ENCODE measurements around the gene MS4A4E.
"Not testable (repeated sequence)": the region's sequence is repeated elsewhere in the genome, so short reads cannot be mapped to it uniquely, and the experiment has no call there.

The MS4A4E gene

GRCh38 chr11:60221692-60222091, 21.2 kb downstream of the MS4A4E start:
- in situ Hi-C loops (cut with MboI; ENCODE audit: low sequenced_read_pairs), result no loop called here

- in situ Hi-C loops (cut with MboI; ENCODE audit: low sequenced_read_pairs), result no loop called here
Observed at GRCh38 chr11:60221181-60221580, 21.8 kb downstream of the MS4A4E start.

DNA sequence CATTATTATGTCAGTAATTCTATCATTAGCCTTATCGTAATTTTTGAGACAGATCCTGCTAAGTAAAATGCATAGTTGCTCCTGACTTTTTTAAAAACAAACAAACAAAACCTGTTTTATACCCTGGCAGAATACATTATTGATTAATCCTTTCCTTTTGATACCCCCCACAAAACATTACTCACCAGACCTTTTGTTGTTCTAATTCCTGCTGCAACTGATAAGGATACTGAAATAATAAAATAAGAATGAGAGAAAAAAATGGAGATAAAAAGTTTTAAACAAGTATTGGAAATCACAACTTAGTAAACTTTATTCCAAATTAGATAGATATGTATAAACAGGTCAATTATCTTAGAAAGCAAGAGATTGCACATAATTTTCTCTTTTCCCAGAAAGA, 28.6 kb downstream of the MS4A4E start:
- in situ Hi-C loops (cut with MboI; ENCODE audit: low sequenced_read_pairs), result no loop called here

GRCh38 chr11:60211206-60211605, 31.7 kb downstream of the MS4A4E start:
- in situ Hi-C loops (cut with MboI; ENCODE audit: low sequenced_read_pairs), result no loop called here

DNA sequence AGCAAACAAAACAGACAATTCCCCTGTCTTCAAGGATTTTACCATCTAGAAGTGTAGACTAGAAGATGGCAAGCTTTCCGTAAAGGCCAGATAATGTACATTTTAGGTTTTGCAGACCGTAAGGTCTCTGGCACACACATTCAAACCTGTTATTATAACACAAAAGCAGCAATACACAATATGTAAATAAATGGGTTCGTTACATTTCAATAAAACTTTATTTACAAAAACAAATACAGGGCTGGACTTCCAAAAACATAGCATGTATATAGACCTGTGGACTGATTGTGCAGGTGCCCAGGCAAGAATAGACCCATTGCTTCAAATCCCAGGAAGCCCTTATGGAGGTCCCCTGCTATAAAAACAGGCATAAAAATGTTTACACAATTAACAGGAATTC, 33.0 kb downstream of the MS4A4E start:
- in situ Hi-C loops (cut with MboI; ENCODE audit: low sequenced_read_pairs), result no loop called here

GRCh38 chr11:60208951-60209350, 34.0 kb downstream of the MS4A4E start:
- in situ Hi-C loops (cut with MboI; ENCODE audit: low sequenced_read_pairs), result no loop called here

DNA sequence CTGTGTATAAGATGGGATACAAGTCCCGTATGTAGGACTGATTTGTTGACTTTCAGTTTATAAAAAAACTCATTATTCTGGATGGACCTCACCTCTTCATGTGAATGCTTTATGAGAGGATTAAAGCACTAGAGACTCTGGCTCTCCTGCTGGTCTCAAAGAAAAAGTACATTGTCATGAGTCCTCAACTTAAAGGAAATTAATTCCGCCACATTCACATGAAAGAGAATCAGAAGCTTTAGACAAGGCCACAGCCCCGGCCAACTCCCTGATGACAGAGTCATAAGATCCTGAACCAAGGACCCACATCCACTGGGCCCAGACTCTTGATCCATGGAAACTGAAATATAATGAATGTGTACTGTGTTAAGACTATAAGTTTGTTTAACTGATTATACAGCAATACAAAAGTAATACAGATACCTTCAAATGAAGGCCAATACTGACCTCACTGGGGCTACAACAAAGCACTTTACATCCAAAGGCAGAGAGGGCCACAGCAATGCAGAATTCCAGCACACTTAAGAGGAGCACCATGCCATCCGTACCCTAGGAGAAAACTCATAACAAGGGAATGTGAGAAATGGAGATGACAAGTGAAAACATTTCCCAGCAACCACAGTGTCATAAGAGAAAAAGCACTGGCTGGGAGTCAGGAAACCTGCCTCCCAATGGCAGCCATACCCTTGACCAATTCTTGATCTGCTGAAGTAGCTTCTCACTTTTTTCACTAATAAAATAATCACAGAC, 34.6 kb downstream of the MS4A4E start:
- in situ Hi-C loops (cut with MboI; ENCODE audit: low sequenced_read_pairs), result no loop called here

DNA sequence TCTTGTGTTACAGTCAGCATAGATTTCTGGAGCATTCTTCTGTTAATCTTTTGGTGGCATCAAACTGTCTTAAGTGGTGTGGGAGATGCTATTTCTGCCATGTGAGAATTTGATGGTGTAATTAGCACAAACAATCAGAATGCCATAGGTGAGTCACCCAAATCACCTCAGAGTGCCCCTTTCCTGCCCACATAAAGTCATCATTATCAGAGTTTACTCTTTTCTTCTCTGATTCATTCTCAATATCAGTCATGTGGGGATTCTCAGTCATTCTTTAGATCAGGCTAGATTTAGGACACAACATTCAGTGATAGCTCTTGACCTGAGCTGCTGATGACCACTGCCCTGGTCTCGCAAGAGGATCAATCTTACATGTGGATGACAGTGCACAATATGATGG, 36.3 kb downstream of the MS4A4E start:
- in situ Hi-C loops (cut with MboI; ENCODE audit: low sequenced_read_pairs), result no loop called here

GRCh38 chr11:60204922-60205321, 38.0 kb downstream of the MS4A4E start:
- in situ Hi-C loops (cut with MboI; ENCODE audit: low sequenced_read_pairs), result no loop called here

DNA sequence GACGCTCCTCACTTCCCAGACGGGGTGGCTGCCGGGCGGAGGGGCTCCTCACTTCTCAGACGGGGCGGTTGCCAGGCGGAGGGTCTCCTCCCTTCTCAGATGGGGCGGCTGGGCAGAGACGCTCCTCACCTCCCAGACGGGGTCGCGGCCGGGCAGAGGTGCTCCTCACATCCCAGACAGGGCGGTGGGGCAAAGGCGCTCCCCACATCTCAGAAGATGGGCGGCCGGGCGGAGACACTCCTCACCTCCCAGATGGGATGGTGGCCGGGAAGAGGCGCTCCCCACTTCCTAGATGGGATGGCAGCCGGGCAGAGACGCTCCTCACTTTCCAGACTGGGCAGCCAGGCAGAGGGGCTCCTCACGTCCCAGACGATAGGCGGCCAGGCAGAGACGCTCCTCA, 41.6 kb downstream of the MS4A4E start:
- in situ Hi-C loops (cut with MboI; ENCODE audit: low sequenced_read_pairs), result not testable (repeated sequence)

- in situ Hi-C loops (cut with MboI; ENCODE audit: low sequenced_read_pairs), result no loop called here
Observed at GRCh38 chr11:60197442-60197841, 45.5 kb downstream of the MS4A4E start.

GRCh38 chr11:60195923-60196368, 47.0 kb downstream of the MS4A4E start:
- in situ Hi-C loops (cut with MboI; ENCODE audit: low sequenced_read_pairs), result no loop called here

DNA sequence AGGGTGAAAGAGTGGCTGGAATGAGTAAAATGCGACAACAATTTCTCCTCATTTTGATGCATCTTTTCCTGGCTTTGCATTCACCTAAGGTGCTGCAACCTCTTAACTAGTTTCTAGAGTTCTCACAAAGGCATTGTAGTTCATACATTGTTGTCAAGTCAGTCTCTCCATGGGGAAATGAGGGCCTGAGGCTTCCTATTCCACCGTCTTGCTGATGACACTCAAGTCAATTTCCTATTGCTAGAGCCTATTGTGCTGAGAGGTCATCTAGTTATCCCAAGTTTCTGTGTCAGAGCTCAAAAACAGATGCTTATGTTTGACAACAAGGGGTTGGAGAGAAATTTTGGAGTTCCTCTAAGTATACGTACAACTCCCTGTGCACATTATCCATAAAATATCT, 48.4 kb downstream of the MS4A4E start:
- in situ Hi-C loops (cut with MboI; ENCODE audit: low sequenced_read_pairs), result no loop called here

DNA sequence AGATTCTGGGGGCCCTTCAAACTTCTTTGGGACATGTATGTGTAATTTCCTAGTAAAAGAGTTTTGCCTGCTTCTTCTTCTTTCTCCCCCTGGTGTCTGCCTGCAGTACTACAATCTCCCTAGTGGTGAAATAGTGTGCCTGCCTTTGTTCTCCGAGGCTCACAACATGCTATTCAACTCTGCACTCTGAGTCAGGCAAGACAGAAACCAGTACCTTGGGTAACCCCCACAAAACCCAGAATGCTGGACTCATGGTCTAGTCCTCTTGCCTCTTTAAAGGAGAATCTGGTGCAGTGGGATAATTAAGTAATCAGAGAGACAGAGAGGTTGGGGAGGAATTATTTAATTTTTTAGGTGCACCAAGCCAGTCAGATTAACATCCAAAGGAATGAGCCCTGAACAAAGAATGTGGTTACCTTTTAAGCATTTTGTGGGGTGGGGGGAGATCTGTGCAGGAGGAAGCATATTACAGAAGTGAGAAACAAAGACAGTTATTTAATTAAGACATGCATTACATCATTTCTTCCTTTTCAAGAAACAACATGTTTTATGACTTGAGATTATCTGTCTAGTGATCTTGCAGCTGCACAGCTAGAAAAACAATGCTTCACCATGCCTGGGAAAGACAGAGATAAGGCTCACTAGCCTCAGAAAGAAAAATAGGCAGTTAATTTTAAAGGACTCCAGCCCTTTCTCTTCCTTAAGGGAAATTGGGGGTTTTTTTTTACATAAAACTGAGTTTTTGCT, 49.1 kb downstream of the MS4A4E start:
- in situ Hi-C loops (cut with MboI; ENCODE audit: low sequenced_read_pairs), result no loop called here

DNA sequence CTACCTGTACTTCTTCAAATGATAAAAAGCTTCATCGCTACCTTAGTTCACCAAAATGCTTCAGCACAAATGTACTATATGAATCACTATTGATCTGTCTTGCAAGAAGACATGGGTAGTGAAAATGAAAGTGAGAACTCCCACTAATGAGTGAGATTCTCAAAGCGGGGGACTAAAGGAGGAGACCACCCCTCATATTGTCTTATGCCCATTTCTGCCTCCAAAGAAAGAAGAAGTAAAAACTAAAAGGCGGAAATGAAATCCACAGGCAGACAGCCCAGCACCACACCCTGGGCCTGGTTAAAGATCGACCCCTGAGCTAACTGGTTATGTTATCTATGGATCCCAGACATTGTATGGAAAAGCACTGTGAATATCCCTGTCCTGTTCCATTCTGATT, 50.4 kb downstream of the MS4A4E start:
- in situ Hi-C loops (cut with MboI; ENCODE audit: low sequenced_read_pairs), result not testable (repeated sequence)

DNA sequence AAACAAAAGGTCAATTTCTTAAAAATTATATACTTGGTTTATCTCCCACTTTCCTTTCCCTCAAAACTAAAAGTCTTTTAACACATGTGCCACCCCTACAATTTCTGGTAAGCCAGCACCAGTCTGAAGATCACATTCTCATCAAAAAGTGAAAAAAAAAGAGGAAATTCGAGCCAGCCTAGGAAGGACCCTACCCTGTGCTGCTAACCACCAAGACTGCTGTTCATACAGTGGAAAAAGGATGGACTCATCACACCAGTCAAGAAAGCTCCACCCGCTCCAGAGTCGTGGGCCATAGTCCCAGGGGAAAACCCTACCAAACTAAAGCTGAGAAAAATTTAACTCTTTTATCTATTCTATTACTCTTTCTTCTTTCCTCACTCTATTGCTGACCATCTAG, 54.5 kb downstream of the MS4A4E start:
- in situ Hi-C loops (cut with MboI; ENCODE audit: low sequenced_read_pairs), result not testable (repeated sequence)

GRCh38 chr11:60186128-60186527, 56.8 kb downstream of the MS4A4E start:
- in situ Hi-C loops (cut with MboI; ENCODE audit: low sequenced_read_pairs), result not testable (repeated sequence)

DNA sequence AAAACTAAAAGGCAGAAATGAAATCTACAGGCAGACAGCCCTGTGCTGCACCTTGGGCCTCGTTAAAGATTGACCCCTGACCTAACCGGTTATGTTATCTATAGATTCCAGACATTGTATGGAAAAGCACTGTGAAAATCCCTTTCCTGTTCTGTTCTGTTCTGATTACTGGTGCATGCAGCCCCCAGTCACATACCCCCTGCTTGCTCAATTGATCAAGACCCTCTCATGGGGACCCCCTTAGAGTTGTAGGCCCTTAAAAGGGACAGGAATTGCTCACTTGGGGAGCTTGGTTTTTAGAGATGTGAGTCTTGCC, 57.5 kb downstream of the MS4A4E start:
- in situ Hi-C loops (cut with MboI; ENCODE audit: low sequenced_read_pairs), result not testable (repeated sequence)

- in situ Hi-C loops (cut with MboI; ENCODE audit: low sequenced_read_pairs), result no loop called here
Observed at GRCh38 chr11:60184824-60185511, 58.0 kb downstream of the MS4A4E start.

DNA sequence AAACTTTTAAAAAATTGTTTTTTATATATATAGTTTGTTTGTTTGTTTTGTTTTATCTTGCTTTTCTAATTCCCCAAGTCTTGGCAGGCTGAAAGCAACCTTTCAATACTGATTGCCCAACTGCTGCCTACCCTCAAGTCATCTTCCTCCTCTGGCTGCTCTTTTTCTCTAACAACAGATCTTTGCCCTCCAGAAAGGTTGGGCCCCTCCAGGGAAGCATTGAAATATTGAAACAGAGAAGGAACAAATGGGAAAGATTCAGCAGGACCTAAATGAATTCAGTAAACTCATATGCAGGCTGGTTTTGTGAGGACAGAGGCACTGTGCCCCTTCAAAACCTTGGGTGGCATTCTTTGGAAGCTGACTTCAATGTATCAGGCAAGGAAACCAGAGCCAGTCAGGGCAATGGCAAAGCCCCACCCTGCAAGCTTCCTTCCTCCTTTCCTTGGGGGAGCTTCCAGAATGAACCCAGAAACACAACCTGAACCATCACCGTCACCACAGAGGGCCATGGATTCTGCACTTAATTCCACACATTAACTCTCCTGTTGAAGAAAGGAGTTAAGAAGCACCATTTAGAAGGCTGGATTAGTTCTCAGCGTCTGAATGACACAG, 59.2 kb downstream of the MS4A4E start:
- in situ Hi-C loops (cut with MboI; ENCODE audit: low sequenced_read_pairs), result no loop called here

GRCh38 chr11:60182541-60183330, 60.2 kb downstream of the MS4A4E start, which contains the start of gene MS4A6A:
MS4A6A (minus strand) TSS chr11:60183083; CDS start chr11:60181727, 1,356 bp downstream.
- in situ Hi-C loops (cut with MboI; ENCODE audit: low sequenced_read_pairs), result no loop called here

Measured in HL-60/S4 treated with phorbol 12-myristate 13-acetate at 8.2 ng/mL for 4 days and 3 days (cell line).